ENCODE results near the gene GBF1.

DNA sequence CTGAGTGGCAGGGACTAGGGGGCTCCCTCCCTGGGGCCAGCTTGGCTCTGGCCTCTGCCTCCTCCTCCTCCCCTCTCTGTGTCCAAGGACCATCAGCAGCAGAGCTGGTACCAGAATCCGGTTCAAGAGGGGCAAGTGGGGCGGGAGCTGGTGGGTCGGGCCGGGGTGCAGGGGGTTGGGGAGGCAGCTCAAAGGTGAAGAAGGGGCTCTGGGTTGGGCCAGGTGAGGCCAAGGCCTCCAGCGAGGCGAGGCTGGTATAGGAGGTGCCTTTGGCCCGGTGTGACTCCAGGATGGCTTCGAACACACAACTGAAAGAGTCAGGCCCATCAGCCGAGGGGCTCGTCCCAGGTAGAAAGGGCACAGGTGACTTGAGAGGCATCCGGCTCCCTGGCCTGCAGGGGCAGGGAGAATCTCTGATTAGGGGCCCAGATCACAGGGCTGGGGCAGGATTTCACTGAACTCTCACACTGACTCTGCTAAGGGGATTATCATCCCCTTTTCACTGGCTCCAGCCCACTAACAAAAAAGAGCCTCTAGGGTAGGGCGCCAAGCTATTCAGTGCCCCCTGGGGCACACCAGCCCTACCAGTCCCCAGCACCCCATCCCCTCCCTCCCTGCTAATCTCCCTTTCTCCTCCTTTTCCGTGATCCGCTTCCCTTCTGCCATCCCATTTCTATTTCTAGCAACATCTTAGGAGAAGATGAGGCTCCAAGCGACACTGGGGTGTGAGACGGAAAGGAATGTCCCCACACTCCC lies 168.7 kb downstream of the GBF1 start:
- TF ChIP-seq NFIC (IDR thresholded peaks at IDR 0.05; ENCODE audit: low read depth, low read length) (no peak), POLR2A (IDR thresholded peaks at IDR 0.05; ENCODE audit: low read depth, low read length) (no peak), TAF1 (IDR thresholded peaks at IDR 0.05; ENCODE audit: borderline replicate concordance, low read depth, low read length) (no peak), SMC3 (IDR thresholded peaks at IDR 0.05; ENCODE audit: borderline replicate concordance, low read length) (no peak), SUPT20H (IDR thresholded peaks at IDR 0.05; ENCODE audit: borderline replicate concordance, control insufficient read depth, low read depth, low read length) (no peak), CBFB (IDR thresholded peaks at IDR 0.05; ENCODE audit: low read depth) (no peak), MAX (IDR thresholded peaks at IDR 0.05; ENCODE audit: low read depth, low read length) (no peak), ZNF622 (IDR thresholded peaks at IDR 0.05) (no peak), CTCF (IDR thresholded peaks at IDR 0.05 in 2 of 3, conservative IDR thresholded peaks at IDR 0.05 in 1 of 3; ENCODE audit: control insufficient read depth in 2 of 3, extremely low read depth in 1 of 3, insufficient read depth in 1 of 3, low read depth in 3 of 3, low read length in 3 of 3) (no peak), NFXL1 (IDR thresholded peaks at IDR 0.05; ENCODE audit: borderline replicate concordance) (no peak)
- TF ChIP-seq, protein P1, sequence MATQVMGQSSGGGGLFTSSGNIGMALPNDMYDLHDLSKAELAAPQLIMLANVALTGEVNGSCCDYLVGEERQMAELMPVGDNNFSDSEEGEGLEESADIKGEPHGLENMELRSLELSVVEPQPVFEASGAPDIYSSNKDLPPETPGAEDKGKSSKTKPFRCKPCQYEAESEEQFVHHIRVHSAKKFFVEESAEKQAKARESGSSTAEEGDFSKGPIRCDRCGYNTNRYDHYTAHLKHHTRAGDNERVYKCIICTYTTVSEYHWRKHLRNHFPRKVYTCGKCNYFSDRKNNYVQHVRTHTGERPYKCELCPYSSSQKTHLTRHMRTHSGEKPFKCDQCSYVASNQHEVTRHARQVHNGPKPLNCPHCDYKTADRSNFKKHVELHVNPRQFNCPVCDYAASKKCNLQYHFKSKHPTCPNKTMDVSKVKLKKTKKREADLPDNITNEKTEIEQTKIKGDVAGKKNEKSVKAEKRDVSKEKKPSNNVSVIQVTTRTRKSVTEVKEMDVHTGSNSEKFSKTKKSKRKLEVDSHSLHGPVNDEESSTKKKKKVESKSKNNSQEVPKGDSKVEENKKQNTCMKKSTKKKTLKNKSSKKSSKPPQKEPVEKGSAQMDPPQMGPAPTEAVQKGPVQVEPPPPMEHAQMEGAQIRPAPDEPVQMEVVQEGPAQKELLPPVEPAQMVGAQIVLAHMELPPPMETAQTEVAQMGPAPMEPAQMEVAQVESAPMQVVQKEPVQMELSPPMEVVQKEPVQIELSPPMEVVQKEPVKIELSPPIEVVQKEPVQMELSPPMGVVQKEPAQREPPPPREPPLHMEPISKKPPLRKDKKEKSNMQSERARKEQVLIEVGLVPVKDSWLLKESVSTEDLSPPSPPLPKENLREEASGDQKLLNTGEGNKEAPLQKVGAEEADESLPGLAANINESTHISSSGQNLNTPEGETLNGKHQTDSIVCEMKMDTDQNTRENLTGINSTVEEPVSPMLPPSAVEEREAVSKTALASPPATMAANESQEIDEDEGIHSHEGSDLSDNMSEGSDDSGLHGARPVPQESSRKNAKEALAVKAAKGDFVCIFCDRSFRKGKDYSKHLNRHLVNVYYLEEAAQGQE (IDR thresholded peaks at IDR 0.05; ENCODE audit: low read depth, low read length): no peak

Data from GM12878 (cell line).